Glutamatergic neuron (in vitro differentiated cells): ENCODE measurements around the gene ZNF212. TPM values are rescaled to one million over a fixed set of nuclear protein-coding genes. Genes with fewer than 3 reads are reported as not detected.

ENCODE experiments used
- DNase-seq: peaks from one replicate; pipeline ENCODE4 v3.0.0; 2022
- H3K27ac Mint-ChIP-seq: one replicate; pipeline ENCODE4 v1.8.0; 2020; ENCODE audit warnings: mild to moderate bottlenecking, mixed read lengths, inconsistent platforms; ENCODE audit not compliant: unreplicated experiment
- H3K27me3 Mint-ChIP-seq: one replicate; pipeline ENCODE4 v1.8.0; 2020; ENCODE audit warnings: mild to moderate bottlenecking, moderate library complexity, mixed read lengths, inconsistent platforms; ENCODE audit not compliant: unreplicated experiment
- H3K36me3 Mint-ChIP-seq: one replicate; pipeline ENCODE4 v1.8.0; 2020; ENCODE audit warnings: mild to moderate bottlenecking, mixed read lengths, inconsistent platforms; ENCODE audit not compliant: unreplicated experiment
- H3K4me1 Mint-ChIP-seq: one replicate; pipeline ENCODE4 v1.8.0; 2020; ENCODE audit warnings: mild to moderate bottlenecking, low read depth, mixed read lengths, inconsistent platforms; ENCODE audit not compliant: unreplicated experiment
- H3K4me3 Mint-ChIP-seq: one replicate; pipeline ENCODE4 v1.8.0; 2020; ENCODE audit warnings: mild to moderate bottlenecking, mixed read lengths, inconsistent platforms; ENCODE audit not compliant: unreplicated experiment
- H3K9me3 Mint-ChIP-seq: one replicate; pipeline ENCODE4 v1.8.0; 2020; ENCODE audit warnings: mild to moderate bottlenecking, moderate library complexity, mixed read lengths, inconsistent platforms; ENCODE audit not compliant: unreplicated experiment
- CTCF ChIP-seq: fragments of 200-600 bp; sonication (generic); IDR thresholded peaks from one replicate; pipeline ENCODE4 v1.5.0; 2021; ENCODE audit not compliant: partially characterized antibody, unreplicated experiment
- total RNA-seq: library from RNA; stranded (reverse); fragmentation: NEBNext Ultra II Directional; extraction: Animal tissue kit (Norgen Biotek cat#: 25700); gene quantifications from one replicate; pipeline ENCODE4 v1.2.1, GENCODE V29; 2021; ENCODE audit not compliant: unreplicated experiment

The ZNF212 gene
- total RNA-seq, 1 donor from 2014 or later = 13.2 TPM

- Mint-ChIP-seq H3K36me3 (peaks cover 4% of the 10 kb centered on the region), H3K4me3 (no peak overlapping the region), H3K9me3 (no peaks in the 10 kb centered on the region), H3K27ac (no peak overlapping the region), H3K4me1 (no peaks in the 10 kb centered on the region), H3K27me3 (peaks cover 5% of the 10 kb centered on the region)
- DNase-seq = no peak
- no peak for TF ChIP-seq CTCF
Measured at GRCh38 chr7:149218469-149219420, 20.7 kb upstream of the ZNF212 start.

- no peaks in the 10 kb centered on the region for H3K9me3 Mint-ChIP-seq
- H3K27ac Mint-ChIP-seq = no peak overlapping the region
- peaks cover 3% of the 10 kb centered on the region for H3K27me3 Mint-ChIP-seq
- no peaks in the 10 kb centered on the region for H3K4me1 Mint-ChIP-seq
- H3K4me3 Mint-ChIP-seq = no peak overlapping the region
- H3K36me3 Mint-ChIP-seq = peaks cover 4% of the 10 kb centered on the region
- no peak for DNase-seq
- TF ChIP-seq CTCF = no peak
Measured at GRCh38 chr7:149220534-149220933, 18.9 kb upstream of the ZNF212 start.

- no peak for DNase-seq
- Mint-ChIP-seq H3K36me3 (peaks cover 11% of the 10 kb centered on the region), H3K9me3 (peaks cover 4% of the 10 kb centered on the region)
Measured at GRCh38 chr7:149223176-149223575, 16.3 kb upstream of the ZNF212 start.

GRCh38 chr7:149223761-149224160 is 15.7 kb upstream of the ZNF212 start:
- no peak overlapping the region for H3K27ac Mint-ChIP-seq
- no peaks in the 10 kb centered on the region for H3K4me1 Mint-ChIP-seq
- no peak for DNase-seq
- H3K4me3 Mint-ChIP-seq = no peak overlapping the region
- H3K27me3 Mint-ChIP-seq = peaks cover 3% of the 10 kb centered on the region
- peaks cover 4% of the 10 kb centered on the region for H3K9me3 Mint-ChIP-seq
- peaks cover 11% of the 10 kb centered on the region for H3K36me3 Mint-ChIP-seq
- no peak for TF ChIP-seq CTCF

More at GRCh38 chr7:149223176-149223575, 16.3 kb upstream of the ZNF212 start:
- Mint-ChIP-seq H3K27me3 (peaks cover 3% of the 10 kb centered on the region), H3K4me1 (no peaks in the 10 kb centered on the region), H3K4me3 (no peak overlapping the region), H3K27ac (no peak overlapping the region)
- no peak for TF ChIP-seq CTCF

- no peak overlapping the region for H3K4me3 Mint-ChIP-seq
- peaks cover 4% of the 10 kb centered on the region for H3K27me3 Mint-ChIP-seq
- no peak for TF ChIP-seq CTCF
- H3K36me3 Mint-ChIP-seq = peaks cover 9% of the 10 kb centered on the region
- no peaks in the 10 kb centered on the region for H3K4me1 Mint-ChIP-seq
- H3K27ac Mint-ChIP-seq = no peak overlapping the region
- peaks cover 4% of the 10 kb centered on the region for H3K9me3 Mint-ChIP-seq
- no peak for DNase-seq
Measured at GRCh38 chr7:149224352-149224751, 15.1 kb upstream of the ZNF212 start.
